PFSK-1 (cell line): ENCODE results near the gene LMO3.

ENCODE experiments used
- FOXP2 ChIP-seq: optimal IDR thresholded peaks from 2 replicates; pipeline ENCODE3; 2011; ENCODE audit warnings: borderline replicate concordance, control low read depth, inconsistent platforms; ENCODE audit not compliant: insufficient read depth; ENCODE audit errors: extremely low read length, extremely low read depth
- POLR2AphosphoS5 ChIP-seq: IDR thresholded peaks from 2 replicates; pipeline ENCODE4 v1.6.1; 2012; ENCODE audit warnings: low read depth, mild to moderate bottlenecking, control low read depth, low read length, moderate library complexity
- REST ChIP-seq, 2 experiments: IDR thresholded peaks; 2 replicates each; pipeline versions ENCODE4 v1.6.1 to v1.8.0; 2011 to 2012; ENCODE audit warnings: low read depth in 2 of 2, low read length in 2 of 2, control low read depth in 1 of 2, inconsistent platforms in 1 of 2, mild to moderate bottlenecking in 1 of 2, moderate library complexity in 1 of 2; ENCODE audit not compliant: insufficient read depth in 1 of 2
- SIN3A ChIP-seq: IDR thresholded peaks from 2 replicates; pipeline ENCODE4 v1.6.1; 2012; ENCODE audit warnings: mild to moderate bottlenecking, low read length, moderate library complexity, borderline replicate concordance; ENCODE audit not compliant: insufficient read depth
- TAF1 ChIP-seq: IDR thresholded peaks from 2 replicates; pipeline ENCODE4 v1.6.1; 2012; ENCODE audit warnings: low read length, control low read depth, borderline replicate concordance; ENCODE audit not compliant: insufficient read depth

LMO3 gene

GRCh38 chr12:16515666-16516065 lies 90.3 kb downstream of the LMO3 start:
- TF ChIP-seq POLR2AphosphoS5 (no peak), TAF1 (no peak), FOXP2 (no peak), SIN3A (no peak), REST (IDR thresholded peaks at IDR 0.05; ENCODE audit: insufficient read depth in 1 of 2, low read depth in 2 of 2, low read length in 2 of 2) (no peak)

DNA sequence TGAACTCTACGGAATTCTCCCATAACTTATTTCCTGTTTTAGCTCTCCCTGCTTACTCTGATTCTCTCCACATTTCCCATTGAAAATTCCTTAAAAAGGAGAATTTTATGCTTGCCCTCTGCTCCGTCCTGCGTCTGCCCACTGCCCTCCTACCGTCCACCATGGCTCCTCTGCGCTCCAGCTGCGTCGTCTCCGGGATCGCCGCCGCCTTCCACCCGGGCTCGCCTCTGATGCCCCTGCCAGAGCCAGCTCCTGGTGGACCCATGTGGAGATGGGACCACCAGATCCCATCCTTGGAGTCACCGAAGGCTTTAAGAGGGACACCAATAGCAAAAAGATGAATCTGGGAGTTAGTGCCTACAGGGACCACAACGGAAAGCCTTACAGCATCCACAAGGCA lies 92.7 kb downstream of the LMO3 start:
- TF ChIP-seq POLR2AphosphoS5, result no peak
- TF ChIP-seq REST (IDR thresholded peaks at IDR 0.05; ENCODE audit: insufficient read depth in 1 of 2, low read depth in 2 of 2, low read length in 2 of 2), result no peak
- TF ChIP-seq TAF1, result no peak
- no peak for TF ChIP-seq FOXP2
- no peak for TF ChIP-seq SIN3A

- no peak for TF ChIP-seq SIN3A
- TF ChIP-seq FOXP2, result no peak
- TF ChIP-seq REST (IDR thresholded peaks at IDR 0.05; ENCODE audit: insufficient read depth in 1 of 2, low read depth in 2 of 2, low read length in 2 of 2), result no peak
- no peak for TF ChIP-seq TAF1
- TF ChIP-seq POLR2AphosphoS5, result no peak
These were observed 96.6 kb downstream of the LMO3 start for GRCh38 chr12:16509411-16509810.

GRCh38 chr12:16506394-16506793 lies 99.6 kb downstream of the LMO3 start:
- TF ChIP-seq TAF1, result no peak
- TF ChIP-seq REST (IDR thresholded peaks at IDR 0.05; ENCODE audit: insufficient read depth in 1 of 2, low read depth in 2 of 2, low read length in 2 of 2), result no peak
- TF ChIP-seq POLR2AphosphoS5, result no peak
- TF ChIP-seq FOXP2, result no peak
- no peak for TF ChIP-seq SIN3A

DNA sequence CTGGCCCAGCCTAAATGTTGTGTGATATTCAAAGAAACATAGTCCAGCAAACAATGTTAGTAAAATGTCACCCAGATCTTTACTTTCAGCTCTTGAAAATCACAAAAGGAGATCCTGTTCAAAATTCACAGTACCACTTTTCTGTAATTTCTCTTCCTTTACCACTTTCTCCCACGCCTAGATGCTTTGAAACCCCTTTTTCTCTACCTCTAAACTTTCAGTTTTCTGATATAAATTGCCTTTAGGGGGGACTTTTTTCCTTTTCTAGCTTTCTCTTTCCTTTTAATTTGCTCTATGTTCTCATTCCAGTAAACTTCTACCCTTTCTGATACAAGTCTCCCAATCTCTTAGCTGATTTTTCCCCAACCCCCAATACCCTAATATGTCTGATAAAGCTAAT lies 101.8 kb downstream of the LMO3 start:
- no peak for TF ChIP-seq SIN3A
- no peak for TF ChIP-seq FOXP2
- no peak for TF ChIP-seq REST (IDR thresholded peaks at IDR 0.05; ENCODE audit: insufficient read depth in 1 of 2, low read depth in 2 of 2, low read length in 2 of 2)
- no peak for TF ChIP-seq TAF1
- no peak for TF ChIP-seq POLR2AphosphoS5
